C4-2B (cell line): Measurements from ENCODE around the gene FBXL15.

Experiments
- ZFX ChIP-seq: fragments of 450-650 bp; IDR thresholded peaks from 2 replicates; pipeline ENCODE4 v1.6.1; 2017
- TF ChIP-seq, protein P1 (sequence below): fragments of 450-650 bp; conservative IDR thresholded peaks from 2 replicates; pipeline ENCODE4 v1.5.1; 2017; ENCODE audit warnings: mild to moderate bottlenecking

DNA sequence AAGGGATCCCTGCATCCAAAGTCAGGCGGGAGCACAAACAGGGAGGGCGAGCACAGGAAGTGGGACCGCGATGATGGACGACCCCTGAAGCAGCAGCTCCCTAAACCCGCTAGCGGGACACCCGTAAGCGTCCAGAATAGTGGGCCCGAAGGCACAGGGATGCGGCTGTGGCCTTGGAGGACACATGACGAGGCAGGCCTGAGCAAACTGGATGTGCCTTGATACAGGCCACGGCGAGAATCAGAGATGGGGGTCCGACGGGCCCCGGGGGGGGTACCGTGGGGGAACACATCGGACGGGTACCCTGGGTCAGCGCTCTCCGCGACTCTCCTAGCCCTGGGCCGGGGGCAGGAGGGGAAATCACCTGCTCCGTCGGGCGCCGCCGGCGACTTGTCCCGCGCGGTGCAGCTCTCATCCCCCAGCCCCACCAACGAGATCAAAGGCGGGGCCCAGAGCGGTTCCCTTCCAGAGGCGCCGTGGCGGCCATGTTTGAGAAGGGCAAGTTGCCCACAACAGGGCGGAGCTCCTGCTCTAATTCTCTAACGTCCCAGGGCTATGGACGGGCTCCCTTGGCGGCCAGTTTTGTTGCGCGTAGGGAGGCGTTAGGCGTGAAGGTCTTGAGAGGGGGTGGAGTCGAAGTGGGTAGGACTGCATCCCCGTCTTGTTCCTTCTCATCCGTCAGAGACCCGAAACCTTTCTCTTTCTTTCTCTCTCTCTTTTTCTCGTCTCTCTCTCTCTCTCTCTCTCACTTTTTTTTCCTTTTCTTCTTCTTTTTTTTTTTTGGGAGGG, 11.7 kb downstream of the FBXL15 start, which contains the start of gene CUEDC2:
- TF ChIP-seq, protein P1, sequence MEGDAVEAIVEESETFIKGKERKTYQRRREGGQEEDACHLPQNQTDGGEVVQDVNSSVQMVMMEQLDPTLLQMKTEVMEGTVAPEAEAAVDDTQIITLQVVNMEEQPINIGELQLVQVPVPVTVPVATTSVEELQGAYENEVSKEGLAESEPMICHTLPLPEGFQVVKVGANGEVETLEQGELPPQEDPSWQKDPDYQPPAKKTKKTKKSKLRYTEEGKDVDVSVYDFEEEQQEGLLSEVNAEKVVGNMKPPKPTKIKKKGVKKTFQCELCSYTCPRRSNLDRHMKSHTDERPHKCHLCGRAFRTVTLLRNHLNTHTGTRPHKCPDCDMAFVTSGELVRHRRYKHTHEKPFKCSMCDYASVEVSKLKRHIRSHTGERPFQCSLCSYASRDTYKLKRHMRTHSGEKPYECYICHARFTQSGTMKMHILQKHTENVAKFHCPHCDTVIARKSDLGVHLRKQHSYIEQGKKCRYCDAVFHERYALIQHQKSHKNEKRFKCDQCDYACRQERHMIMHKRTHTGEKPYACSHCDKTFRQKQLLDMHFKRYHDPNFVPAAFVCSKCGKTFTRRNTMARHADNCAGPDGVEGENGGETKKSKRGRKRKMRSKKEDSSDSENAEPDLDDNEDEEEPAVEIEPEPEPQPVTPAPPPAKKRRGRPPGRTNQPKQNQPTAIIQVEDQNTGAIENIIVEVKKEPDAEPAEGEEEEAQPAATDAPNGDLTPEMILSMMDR = no peak
- TF ChIP-seq ZFX = peak; percentile 88; the same call in 1 of the 2 replicates
